GM18517 (cell line): Measurements from ENCODE around the gene KANSL1.
"Not testable (repeated sequence)": the region's sequence is repeated elsewhere in the genome, so short reads cannot be mapped to it uniquely, and the experiment has no call there.

Experiments used
- ATAC-seq: cut with Tn5 transposase; IDR thresholded peaks from one replicate; pipeline ENCODE4 v1.9.1; 2021; ENCODE audit warnings: mild to moderate bottlenecking, moderate library complexity; ENCODE audit not compliant: unreplicated experiment

The KANSL1 gene

DNA sequence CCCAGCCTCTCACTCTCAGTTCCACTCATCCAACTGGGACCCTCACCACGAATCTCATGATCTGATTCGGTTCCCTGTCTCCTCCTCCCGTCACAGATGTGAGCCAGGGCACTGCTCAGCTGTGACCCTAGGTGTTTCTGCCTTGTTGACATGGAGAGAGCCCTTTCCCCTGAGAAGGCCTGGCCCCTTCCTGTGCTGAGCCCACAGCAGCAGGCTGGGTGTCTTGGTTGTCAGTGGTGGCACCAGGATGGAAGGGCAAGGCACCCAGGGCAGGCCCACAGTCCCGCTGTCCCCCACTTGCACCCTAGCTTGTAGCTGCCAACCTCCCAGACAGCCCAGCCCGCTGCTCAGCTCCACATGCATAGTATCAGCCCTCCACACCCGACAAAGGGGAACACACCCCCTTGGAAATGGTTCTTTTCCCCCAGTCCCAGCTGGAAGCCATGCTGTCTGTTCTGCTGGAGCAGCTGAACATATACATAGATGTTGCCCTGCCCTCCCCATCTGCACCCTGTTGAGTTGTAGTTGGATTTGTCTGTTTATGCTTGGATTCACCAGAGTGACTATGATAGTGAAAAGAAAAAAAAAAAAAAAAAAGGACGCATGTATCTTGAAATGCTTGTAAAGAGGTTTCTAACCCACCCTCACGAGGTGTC is 167.6 kb downstream of the KANSL1 start:
- ATAC-seq, result no peak

DNA sequence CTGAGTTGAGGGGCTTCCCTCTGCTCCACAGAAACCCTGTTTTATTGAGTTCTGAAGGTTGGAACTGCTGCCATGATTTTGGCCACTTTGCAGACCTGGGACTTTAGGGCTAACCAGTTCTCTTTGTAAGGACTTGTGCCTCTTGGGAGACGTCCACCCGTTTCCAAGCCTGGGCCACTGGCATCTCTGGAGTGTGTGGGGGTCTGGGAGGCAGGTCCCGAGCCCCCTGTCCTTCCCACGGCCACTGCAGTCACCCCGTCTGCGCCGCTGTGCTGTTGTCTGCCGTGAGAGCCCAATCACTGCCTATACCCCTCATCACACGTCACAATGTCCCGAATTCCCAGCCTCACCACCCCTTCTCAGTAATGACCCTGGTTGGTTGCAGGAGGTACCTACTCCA is 168.2 kb downstream of the KANSL1 start:
- ATAC-seq, result no peak

DNA sequence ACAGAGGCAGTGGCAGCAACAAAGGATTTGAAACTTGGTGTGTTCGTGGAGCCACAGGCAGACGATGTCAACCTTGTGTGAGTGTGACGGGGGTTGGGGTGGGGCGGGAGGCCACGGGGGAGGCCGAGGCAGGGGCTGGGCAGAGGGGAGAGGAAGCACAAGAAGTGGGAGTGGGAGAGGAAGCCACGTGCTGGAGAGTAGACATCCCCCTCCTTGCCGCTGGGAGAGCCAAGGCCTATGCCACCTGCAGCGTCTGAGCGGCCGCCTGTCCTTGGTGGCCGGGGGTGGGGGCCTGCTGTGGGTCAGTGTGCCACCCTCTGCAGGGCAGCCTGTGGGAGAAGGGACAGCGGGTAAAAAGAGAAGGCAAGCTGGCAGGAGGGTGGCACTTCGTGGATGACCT is 168.6 kb downstream of the KANSL1 start:
- ATAC-seq, result no peak

DNA sequence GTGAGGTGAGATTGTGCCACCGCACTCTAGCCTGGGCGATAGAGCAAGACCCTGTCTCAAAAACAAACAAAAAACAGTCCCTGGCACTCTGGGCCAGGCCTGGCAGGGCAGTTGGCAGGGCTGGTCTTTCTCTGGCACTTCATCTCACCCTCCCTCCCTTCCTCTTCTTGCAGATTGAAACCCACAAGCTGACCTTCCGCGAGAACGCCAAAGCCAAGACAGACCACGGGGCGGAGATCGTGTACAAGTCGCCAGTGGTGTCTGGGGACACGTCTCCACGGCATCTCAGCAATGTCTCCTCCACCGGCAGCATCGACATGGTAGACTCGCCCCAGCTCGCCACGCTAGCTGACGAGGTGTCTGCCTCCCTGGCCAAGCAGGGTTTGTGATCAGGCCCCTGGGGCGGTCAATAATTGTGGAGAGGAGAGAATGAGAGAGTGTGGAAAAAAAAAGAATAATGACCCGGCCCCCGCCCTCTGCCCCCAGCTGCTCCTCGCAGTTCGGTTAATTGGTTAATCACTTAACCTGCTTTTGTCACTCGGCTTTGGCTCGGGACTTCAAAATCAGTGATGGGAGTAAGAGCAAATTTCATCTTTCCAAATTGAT is 169.3 kb downstream of the KANSL1 start:
- no peak for ATAC-seq

DNA sequence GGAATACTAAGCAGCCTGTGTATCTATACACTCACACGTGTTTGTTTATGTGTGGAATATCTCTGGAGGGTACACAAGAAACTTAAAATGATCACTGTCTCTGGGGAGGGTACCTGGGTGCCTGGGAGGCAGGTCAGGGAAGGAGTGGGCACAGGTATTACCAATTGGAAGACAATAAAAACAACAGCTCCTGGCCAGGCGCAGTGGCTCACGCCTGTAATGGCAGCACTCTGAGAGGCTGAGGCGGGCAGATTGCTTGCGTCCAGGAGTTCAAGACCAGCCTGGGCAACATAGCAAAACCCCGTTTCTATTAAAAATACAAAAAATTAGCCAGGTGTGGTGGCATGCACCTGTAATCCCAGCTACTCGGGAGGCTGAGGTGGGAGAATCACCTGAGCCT is 169.9 kb downstream of the KANSL1 start:
- not testable (repeated sequence) for ATAC-seq

DNA sequence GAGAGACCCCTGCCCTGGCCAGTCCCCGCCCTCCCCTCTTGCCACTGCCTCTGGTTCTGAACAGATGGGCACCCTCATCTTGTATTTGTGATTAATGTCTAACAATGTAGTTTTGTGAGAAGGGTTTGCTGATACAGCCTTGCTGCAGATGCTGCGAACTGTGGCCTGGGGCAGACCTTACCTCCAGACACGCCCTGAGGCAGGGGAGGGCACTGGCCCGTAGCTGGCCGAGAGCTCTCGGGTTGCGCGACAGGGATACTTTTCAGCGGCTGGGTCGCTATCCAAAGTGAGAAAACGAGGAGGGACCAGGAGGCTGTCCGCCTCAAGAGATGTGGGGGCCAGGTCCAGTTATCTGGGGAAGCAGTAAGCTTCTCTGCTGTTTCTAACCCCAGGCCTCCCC is 172.2 kb downstream of the KANSL1 start:
- ATAC-seq, result no peak

DNA sequence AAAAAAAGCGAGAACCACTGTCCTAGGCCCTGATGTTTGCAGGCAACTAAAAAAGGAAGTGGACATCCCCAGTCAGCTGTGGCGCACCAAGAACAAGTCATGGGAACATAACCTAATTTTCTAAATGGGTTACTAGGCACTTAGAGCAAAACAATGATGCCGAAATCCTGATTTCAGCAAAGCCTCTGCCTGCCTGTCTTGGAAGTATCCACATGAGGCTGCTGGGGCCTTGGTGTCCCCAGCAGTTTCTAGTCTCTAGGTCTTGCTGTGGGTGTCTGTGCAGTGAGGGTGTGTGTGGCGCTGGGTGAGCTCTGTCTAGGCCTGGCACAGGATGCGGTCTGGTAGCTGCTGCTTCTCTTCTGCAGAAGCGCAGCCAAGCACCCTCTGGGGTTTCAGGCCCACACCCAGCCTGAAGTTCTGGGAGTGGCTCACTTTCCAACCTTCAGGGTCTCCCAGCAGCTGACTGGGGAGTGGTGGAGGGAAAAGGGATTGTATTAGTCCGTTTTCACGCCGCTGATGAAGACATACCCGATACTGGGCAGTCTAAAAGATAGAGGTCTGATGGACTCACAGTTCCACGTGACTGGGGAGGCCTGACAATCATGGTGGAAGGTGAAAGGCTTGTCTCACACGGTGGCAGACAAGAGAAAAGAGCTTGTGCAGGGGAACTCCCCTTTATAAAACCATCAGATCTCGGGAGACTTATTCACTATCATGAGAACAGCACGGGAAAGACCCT is 173.0 kb downstream of the KANSL1 start:
- no peak for ATAC-seq

DNA sequence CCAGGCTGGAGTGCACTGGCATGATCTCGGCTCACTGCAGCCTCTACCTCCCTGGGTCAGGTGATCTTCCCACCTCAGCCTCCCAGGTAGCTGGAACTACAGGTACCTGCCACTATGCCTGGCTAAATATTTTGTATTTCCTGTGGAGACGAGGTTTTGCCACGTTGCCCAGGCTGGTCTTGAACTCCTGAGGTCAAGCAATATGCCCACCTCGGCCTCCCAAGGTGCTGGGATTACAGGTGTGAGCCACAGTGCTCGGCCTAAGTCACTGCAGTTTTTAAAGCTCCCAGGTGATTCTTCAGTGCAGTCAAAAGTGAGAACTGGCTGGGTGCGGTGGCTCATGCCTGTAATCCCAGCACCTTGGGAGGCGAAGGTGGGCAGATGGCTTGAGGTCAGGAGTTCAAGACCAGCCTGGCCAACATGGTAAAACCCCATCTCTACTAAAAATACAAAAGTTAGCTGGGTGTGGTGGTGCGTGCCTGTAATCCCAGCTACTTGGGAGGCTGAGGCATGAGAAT is 173.8 kb downstream of the KANSL1 start:
- ATAC-seq, result not testable (repeated sequence)

DNA sequence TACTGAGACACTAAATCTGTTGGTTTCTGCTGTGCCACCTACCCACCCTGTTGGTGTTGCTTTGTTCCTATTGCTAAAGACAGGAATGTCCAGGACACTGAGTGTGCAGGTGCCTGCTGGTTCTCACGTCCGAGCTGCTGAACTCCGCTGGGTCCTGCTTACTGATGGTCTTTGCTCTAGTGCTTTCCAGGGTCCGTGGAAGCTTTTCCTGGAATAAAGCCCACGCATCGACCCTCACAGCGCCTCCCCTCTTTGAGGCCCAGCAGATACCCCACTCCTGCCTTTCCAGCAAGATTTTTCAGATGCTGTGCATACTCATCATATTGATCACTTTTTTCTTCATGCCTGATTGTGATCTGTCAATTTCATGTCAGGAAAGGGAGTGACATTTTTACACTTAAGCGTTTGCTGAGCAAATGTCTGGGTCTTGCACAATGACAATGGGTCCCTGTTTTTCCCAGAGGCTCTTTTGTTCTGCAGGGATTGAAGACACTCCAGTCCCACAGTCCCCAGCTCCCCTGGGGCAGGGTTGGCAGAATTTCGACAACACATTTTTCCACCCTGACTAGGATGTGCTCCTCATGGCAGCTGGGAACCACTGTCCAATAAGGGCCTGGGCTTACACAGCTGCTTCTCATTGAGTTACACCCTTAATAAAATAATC is 179.6 kb downstream of the KANSL1 start:
- no peak for ATAC-seq

DNA sequence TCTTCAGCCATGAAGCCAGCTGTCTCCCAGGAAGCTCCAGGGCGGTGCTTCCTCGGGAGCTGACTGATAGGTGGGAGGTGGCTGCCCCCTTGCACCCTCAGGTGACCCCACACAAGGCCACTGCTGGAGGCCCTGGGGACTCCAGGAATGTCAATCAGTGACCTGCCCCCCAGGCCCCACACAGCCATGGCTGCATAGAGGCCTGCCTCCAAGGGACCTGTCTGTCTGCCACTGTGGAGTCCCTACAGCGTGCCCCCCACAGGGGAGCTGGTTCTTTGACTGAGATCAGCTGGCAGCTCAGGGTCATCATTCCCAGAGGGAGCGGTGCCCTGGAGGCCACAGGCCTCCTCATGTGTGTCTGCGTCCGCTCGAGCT is 180.1 kb downstream of the KANSL1 start:
- ATAC-seq, result no peak

DNA sequence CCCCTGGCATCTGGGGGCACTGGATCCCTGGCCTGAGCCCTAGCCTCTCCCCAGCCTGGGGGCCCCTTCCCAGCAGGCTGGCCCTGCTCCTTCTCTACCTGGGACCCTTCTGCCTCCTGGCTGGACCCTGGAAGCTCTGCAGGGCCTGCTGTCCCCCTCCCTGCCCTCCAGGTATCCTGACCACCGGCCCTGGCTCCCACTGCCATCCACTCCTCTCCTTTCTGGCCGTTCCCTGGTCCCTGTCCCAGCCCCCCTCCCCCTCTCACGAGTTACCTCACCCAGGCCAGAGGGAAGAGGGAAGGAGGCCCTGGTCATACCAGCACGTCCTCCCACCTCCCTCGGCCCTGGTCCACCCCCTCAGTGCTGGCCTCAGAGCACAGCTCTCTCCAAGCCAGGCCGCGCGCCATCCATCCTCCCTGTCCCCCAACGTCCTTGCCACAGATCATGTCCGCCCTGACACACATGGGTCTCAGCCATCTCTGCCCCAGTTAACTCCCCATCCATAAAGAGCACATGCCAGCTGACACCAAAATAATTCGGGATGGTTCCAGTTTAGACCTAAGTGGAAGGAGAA is 180.6 kb downstream of the KANSL1 start:
- ATAC-seq, result no peak

DNA sequence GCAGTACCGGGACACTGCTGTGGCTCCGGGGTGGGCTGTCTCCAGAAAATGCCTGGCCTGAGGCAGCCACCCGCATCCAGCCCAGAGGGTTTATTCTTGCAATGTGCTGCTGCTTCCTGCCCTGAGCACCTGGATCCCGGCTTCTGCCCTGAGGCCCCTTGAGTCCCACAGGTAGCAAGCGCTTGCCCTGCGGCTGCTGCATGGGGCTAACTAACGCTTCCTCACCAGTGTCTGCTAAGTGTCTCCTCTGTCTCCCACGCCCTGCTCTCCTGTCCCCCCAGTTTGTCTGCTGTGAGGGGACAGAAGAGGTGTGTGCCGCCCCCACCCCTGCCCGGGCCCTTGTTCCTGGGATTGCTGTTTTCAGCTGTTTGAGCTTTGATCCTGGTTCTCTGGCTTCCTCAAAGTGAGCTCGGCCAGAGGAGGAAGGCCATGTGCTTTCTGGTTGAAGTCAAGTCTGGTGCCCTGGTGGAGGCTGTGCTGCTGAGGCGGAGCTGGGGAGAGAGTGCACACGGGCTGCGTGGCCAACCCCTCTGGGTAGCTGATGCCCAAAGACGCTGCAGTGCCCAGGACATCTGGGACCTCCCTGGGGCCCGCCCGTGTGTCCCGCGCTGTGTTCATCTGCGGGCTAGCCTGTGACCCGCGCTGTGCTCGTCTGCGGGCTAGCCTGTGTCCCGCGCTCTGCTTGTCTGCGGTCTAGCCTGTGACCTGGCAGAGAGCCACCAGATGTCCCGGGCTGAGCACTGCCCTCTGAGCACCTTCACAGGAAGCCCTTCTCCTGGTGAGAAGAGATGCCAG is 181.3 kb downstream of the KANSL1 start:
- ATAC-seq, result no peak

DNA sequence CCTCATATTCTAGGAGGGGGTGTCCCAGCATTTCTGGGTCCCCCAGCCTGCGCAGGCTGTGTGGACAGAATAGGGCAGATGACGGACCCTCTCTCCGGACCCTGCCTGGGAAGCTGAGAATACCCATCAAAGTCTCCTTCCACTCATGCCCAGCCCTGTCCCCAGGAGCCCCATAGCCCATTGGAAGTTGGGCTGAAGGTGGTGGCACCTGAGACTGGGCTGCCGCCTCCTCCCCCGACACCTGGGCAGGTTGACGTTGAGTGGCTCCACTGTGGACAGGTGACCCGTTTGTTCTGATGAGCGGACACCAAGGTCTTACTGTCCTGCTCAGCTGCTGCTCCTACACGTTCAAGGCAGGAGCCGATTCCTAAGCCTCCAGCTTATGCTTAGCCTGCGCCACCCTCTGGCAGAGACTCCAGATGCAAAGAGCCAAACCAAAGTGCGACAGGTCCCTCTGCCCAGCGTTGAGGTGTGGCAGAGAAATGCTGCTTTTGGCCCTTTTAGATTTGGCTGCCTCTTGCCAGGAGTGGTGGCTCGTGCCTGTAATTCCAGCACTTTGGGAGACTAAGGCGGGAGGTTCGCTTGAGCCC is 182.5 kb downstream of the KANSL1 start:
- ATAC-seq, result no peak

DNA sequence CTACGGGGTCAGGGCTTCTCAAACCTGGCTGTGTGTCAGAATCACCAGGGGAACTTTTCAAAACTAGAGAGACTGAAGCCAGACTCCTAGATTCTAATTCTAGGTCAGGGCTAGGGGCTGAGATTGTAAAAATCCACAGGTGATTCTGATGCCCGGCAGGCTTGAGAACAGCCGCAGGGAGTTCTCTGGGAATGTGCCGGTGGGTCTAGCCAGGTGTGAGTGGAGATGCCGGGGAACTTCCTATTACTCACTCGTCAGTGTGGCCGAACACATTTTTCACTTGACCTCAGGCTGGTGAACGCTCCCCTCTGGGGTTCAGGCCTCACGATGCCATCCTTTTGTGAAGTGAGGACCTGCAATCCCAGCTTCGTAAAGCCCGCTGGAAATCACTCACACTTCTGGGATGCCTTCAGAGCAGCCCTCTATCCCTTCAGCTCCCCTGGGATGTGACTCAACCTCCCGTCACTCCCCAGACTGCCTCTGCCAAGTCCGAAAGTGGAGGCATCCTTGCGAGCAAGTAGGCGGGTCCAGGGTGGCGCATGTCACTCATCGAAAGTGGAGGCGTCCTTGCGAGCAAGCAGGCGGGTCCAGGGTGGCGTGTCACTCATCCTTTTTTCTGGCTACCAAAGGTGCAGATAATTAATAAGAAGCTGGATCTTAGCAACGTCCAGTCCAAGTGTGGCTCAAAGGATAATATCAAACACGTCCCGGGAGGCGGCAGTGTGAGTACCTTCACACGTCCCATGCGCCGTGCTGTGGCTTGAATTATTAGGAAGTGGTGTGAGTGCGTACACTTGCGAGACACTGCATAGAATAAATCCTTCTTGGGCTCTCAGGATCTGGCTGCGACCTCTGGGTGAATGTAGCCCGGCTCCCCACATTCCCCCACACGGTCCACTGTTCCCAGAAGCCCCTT is 183.3 kb downstream of the KANSL1 start:
- no peak for ATAC-seq

DNA sequence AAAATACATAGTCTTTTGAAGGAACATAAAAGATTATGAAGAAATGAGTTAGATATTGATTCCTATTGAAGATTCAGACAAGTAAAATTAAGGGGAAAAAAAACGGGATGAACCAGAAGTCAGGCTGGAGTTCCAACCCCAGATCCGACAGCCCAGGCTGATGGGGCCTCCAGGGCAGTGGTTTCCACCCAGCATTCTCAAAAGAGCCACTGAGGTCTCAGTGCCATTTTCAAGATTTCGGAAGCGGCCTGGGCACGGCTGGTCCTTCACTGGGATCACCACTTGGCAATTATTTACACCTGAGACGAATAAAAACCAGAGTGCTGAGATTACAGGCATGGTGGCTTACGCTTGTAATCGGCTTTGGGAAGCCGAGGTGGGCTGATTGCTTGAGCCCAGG is 184.6 kb downstream of the KANSL1 start:
- no peak for ATAC-seq

DNA sequence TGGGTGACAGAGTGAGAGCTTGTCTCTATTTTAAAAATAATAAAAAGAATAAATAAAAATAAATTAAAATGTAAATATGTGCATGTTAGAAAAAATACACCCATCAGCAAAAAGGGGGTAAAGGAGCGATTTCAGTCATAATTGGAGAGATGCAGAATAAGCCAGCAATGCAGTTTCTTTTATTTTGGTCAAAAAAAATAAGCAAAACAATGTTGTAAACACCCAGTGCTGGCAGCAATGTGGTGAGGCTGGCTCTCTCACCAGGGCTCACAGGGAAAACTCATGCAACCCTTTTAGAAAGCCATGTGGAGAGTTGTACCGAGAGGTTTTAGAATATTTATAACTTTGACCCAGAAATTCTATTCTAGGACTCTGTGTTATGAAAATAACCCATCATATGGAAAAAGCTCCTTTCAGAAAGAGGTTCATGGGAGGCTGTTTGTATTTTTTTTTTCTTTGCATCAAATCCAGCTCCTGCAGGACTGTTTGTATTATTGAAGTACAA is 185.7 kb downstream of the KANSL1 start:
- no peak for ATAC-seq

DNA sequence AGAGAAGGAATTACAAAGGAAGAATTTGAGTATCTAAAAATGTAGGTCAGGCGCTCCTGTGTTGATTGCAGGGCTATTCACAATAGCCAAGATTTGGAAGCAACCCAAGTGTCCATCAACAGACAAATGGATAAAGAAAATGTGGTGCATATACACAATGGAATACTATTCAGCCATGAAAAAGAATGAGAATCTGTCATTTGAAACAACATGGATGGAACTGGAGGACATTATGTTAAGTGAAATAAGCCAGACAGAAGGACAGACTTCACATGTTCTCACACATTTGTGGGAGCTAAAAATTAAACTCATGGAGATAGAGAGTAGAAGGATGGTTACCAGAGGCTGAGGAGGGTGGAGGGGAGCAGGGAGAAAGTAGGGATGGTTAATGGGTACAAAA is 187.1 kb downstream of the KANSL1 start:
- ATAC-seq, result not testable (repeated sequence)

DNA sequence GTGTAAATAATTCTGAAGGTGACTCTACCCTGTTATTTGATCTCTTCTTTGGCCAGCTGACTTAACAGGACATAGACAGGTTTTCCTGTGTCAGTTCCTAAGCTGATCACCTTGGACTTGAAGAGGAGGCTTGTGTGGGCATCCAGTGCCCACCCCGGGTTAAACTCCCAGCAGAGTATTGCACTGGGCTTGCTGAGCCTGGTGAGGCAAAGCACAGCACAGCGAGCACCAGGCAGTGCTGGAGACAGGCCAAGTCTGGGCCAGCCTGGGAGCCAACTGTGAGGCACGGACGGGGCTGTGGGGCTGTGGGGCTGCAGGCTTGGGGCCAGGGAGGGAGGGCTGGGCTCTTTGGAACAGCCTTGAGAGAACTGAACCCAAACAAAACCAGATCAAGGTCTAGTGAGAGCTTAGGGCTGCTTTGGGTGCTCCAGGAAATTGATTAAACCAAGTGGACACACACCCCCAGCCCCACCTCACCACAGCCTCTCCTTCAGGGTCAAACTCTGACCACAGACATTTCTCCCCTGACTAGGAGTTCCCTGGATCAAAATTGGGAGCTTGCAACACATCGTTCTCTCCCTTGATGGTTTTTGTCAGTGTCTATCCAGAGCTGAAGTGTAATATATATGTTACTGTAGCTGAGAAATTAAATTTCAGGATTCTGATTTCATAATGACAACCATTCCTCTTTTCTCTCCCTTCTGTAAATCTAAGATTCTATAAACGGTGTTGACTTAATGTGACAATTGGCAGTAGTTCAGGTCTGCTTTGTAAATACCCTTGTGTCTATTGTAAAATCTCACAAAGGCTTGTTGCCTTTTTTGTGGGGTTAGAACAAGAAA is 189.1 kb downstream of the KANSL1 start:
- ATAC-seq, result no peak
